Adrenal gland (tissue), 5 donors: ENCODE results near the gene PDIA4.

Experiments
- CTCF ChIP-seq, 6 experiments: fragments of 450-650 bp in 4 of 6; fragments of 200-600 bp in 2 of 6; sonication (generic) in 1 of 6; IDR thresholded peaks; 1 replicate in 5 of 6; 2 replicates in 1 of 6; pipeline versions ENCODE4 v1.5.1 to v1.8.0; 2016 to 2021; ENCODE audit warnings: antibody characterized with exemption in 6 of 6, mild to moderate bottlenecking in 2 of 6, moderate library complexity in 1 of 6
- POLR2A ChIP-seq, 2 donors: fragments of 450-650 bp; IDR thresholded peaks; one replicate each; pipeline ENCODE4 v1.6.1; 2017; ENCODE audit warnings: antibody characterized with exemption in 2 of 2, mild to moderate bottlenecking in 2 of 2, moderate library complexity in 1 of 2
- donor health status: DM: no; HTN: no; CAD: no.

DNA sequence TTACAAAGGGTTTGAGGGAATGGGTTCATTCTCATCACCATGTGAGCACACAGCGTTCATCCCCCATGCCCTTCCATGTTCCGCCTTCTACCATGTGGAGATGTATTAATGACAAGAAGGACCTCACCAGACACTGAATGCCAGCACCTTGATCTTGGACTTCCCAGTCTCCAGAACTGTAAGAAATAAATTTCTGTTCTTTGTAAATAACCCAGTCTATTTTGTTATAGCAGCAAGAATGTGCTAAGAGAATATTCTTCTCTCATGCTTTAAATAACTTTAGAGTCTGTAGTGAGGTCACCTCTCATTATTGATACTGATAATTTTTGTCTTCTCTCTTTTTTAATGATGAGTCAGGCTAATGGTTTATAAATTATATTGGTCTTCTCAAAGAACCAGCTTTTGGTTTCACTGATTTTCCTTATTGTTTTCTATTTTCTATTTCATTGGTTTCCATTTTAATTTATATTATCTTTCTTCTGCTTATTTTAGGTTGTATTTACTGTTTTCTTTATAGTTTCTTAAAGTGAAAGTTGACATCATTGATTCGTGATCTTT lies 3.1 kb upstream of the PDIA4 start:
- TF ChIP-seq CTCF (IDR thresholded peaks at IDR 0.05) (no peak), POLR2A (IDR thresholded peaks at IDR 0.05) (no peak)
